Activated T-cell treated with anti-CD3 and anti-CD28 coated beads for 1 hour (primary cell): ENCODE results near the gene COL4A4.
"Not testable (repeated sequence)": the region's sequence is repeated elsewhere in the genome, so short reads cannot be mapped to it uniquely, and the experiment has no call there.

Experiments
- DNase-seq: peaks from one replicate; pipeline ENCODE4 v3.0.0-alpha.2; 2020; ENCODE audit warnings: low read depth

Gene COL4A4

DNA sequence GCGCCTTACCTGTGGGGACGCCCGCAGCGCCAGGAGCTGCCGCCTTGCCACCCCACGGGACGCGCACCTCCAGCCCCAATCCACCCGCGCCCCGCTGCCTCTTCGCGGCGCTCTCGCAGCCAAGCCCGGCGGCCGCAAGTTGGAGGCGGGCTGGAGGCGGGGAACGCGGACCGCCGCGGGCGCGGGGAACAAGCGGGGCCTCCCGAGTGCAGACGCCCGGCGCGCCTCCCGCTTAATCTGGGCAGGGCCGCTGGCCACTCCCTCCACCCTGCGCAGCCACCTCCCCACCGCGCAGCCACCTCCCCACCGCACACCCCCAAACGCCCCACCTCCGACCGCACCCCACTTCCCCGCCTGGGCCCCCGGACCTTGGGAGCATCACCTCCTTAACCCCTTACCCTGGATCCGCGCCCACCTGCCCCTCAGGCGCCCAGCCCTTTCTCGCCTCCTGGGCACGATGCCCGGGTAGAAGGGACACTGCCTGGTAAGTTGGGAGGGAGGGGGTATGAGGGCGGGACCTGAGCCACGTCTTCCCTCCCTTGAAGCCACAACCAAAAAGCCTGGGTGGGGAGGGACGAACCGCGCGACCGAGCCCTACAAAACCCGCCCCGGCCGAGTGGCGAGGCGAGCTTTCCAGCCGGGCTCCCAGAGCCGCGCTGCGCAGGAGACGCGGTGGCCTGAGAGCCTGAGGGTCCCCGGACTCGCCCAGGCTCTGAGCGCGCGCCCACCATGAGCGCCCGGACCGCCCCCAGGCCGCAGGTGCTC lies at the start of gene COL4A4, which contains the start of gene COL4A3:
Gene COL4A4 (minus strand): TSS at position 208 of the 765 bp plus-strand sequence. CDS start 16,722 bp downstream, outside the sequence.
Gene COL4A3 (plus strand): TSS at position 627 of the 765 bp plus-strand sequence. CDS start 103 bp downstream, at position 730.
- DNase-seq = no peak

DNA sequence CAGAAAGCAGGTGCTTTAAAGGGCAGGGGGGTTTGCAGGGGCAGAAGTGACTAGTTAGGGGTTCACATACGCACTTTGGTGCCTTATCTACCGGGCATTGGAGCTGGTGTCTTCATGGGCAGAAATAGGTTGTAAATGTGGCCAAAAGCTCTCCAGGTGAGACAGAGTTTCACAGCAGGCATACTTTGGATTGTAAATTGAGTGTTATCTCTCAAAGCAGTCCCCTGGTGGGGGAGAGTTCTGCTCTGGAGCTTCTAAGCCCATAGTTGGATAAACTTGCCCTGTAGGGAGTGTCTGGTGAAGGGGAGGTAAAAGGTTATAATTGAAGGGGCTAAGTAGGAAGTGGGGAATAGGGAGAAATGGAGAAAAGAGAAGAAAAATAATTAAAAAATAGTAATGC lies 43.6 kb upstream of the COL4A4 start:
- DNase-seq = no peak

DNA sequence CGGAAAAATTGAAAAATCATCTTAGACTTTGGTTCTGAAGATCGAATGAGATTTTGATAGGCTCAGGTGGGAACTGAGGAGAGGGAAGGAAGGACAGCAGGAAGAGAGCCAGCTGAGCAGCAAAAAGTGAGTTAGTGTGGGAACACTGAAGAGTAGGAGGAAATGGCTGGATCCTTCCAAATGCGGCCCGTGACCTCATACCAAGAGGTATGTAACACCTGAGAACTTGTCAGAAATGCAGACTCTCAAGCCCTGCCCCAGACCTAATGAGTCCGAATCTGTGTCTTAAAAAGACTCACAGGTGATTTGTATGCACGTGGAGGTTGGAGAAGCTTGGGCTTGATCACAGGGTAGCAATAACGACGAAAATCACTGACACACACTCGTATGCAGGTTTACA lies 42.4 kb upstream of the COL4A4 start:
- DNase-seq = no peak

DNA sequence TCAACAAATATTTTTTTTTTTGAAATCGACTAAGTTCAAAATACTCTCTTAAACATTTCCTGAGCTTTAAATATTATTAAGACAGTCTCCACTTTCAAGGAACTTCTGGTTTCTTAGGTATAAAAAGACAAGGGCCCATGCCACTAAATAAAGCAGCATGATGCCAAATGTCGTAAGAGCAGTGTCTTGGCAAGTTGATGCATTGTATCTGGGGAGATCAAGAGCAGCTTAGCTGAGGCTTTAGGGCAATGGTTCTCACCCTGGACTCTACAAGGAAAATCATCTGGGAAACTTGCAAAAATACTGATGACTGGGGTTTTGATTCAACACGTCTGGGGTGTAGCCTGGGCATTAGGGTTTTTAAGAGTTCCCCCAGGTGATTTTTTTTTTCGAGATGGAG lies 41.7 kb upstream of the COL4A4 start:
- DNase-seq = no peak

DNA sequence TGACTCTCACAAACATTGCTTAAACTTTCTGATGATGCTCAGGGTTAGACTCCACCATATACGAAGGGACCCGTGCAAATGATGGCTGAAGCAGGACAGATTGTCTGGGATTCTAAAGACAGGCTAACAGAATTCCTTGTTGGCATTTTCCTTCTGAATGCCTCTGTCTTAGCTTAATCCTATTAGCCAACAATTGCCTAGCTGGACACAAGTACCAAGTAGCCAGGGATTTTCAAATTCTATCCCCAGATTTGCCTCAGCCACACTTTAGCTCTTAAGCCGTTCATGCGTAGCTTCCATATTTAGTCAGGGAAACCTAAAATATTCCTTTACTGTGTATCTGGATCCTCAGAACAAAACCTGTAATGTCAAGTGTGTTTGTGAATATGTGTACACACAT lies 40.4 kb upstream of the COL4A4 start:
- DNase-seq = no peak

DNA sequence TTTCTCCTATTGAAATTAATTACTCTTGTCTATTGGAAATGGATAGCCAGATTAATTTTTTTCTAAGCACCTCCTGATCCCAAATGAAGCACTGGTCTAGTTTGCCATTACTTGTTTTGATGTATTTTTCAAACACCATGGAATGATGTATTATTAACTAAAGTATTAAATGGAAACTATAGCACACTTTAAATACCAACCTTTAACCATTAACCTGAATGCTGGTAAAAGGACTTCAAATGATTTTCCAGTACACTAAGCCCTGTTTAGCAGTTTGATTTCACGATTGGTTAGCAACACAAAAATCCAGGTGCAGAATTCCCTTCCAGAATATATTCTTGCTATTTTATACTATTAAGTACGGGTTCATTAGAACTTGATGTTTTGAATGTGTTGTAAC lies 37.8 kb upstream of the COL4A4 start:
- no peak for DNase-seq

DNA sequence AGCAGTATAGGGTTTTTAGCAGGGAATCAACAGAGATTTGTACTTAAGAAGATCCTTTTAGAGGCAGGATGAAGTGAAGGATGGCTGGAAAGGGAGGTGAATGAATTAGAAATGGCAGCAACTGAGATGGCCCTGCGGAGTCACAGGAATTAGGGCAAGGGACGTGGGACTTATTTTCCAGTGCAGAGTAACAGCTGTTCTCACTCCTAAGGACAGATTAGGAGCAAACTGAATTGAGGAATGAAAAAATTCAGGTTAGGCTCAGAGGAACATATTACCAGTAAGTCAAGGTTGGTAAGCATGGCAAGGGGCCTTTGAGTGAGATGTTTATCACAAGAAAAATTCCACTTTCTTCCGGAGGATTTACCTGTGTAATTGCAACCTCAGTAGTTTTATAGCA lies 34.9 kb upstream of the COL4A4 start:
- no peak for DNase-seq

DNA sequence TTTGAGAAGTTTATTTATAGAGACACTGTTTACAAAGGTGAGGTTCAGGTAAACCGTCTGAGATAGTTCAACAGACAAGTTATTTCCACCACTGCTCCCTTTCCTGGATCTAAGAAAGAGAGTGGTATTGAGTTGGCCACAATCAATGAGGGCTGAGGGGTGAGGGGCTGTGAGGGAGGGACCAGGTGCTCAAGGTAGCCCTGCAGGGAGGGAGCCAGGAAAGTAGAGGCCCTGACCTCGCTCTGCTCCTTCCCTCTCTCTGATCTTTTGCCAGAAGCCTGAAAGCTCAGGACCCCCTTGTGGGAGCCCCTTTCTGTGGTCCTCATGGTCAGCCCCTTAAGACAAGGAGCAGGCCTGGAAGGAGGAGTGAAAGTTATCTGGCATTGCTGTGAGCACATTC lies 30.2 kb upstream of the COL4A4 start:
- no peak for DNase-seq

DNA sequence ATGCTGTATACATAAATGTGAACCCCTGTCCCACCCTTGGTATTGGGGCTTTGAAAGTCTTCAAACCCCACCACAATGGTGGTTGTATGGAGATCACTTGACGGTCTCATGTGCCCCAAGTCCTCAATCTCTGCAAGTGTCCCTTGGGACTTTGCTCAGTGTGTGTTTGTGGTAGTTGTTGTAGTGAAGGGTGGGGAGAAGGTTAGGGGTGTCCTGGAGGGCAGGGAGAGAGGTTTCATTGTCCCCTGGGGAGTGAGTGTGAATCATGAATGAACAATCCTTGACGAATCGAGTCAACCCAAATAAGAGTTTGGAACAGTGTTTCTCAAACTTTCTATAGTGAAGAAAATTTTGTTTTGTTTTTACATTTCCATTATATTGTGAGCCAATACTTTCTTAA lies 28.5 kb upstream of the COL4A4 start:
- DNase-seq = no peak

DNA sequence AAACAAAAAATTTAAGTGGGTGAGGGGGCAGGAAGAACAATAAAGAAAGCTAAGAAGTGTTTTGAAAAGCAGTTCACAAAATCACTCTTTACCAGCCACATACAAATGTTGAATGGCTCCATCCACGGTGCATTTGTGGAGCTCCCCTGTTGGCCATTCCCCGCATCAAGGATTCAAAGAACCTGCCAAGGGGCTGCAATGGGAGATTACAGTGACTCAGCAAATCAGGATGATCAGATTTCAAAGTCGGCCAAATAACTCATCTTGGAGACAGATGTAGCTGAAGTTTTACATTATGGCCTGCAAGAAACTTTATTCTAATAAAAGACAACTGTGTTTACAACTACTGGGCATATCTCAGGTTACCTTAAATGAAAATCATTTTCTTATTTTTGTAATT lies 27.4 kb upstream of the COL4A4 start:
- no peak for DNase-seq

DNA sequence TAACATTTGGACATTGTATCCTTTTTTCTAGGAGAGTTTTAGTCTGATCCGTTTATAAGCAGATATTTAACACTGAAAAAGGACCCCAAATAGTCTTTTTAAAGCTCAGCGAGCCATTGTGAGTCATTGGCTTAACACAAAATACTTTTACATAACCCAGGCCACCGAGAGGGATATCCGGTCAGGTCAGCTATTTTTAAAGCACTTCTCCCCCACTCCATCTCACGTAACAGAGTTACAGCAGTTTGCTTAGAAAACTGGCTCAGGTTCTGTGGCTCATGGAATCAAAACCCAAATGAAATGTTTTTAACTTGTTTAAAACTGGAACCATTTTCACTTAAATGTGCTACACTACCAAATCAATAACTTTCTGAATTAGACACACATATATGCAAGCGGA lies 24.3 kb upstream of the COL4A4 start:
- DNase-seq = no peak

DNA sequence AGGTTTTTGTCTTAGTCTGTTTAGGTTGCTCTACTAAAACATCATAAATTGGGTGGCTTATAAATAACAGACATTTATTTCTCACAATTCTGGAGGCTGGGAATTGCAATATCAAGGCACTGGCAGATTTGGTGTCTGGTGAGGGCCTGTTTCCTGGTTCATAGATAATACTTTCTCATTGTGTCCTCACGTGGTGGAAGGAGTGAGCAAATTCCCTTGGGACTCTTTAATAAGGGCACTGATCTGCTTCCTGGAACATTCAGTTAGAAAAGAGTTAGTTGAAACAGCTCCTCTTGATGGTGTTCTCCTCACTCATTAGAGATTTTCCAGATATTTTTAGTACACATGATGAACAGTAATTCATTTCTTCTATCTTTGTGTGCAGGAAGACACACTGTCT lies 22.7 kb upstream of the COL4A4 start:
- DNase-seq = no peak

DNA sequence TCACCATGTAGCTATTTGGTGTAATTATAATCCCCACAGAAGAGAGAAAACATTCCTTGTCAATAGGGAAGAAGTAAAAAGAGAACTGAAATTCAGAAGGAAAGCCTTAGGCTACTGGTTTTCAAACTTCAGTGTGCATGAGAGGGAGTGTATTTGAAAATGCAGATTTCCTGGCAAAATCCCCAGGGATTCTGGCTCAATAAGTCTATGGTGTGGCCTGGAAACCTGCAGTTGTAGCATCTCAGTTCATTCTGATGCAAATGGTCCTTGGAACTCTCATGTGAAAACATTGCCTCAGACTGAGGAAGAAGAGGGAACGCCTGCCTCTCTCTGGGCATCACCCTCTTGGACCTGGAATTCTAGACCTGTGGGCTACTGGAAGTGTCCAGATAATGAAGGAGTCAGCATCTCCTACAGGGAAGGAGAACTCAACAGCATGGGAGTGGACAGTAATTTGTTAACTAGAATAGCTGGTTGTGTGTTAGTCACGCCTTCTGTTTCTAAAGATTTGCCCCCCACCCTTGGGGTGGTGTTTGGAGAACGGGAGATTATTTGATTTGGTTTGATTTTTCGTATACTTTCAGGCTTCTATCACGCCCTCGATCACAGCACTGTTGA lies 21.7 kb upstream of the COL4A4 start:
- DNase-seq = no peak

DNA sequence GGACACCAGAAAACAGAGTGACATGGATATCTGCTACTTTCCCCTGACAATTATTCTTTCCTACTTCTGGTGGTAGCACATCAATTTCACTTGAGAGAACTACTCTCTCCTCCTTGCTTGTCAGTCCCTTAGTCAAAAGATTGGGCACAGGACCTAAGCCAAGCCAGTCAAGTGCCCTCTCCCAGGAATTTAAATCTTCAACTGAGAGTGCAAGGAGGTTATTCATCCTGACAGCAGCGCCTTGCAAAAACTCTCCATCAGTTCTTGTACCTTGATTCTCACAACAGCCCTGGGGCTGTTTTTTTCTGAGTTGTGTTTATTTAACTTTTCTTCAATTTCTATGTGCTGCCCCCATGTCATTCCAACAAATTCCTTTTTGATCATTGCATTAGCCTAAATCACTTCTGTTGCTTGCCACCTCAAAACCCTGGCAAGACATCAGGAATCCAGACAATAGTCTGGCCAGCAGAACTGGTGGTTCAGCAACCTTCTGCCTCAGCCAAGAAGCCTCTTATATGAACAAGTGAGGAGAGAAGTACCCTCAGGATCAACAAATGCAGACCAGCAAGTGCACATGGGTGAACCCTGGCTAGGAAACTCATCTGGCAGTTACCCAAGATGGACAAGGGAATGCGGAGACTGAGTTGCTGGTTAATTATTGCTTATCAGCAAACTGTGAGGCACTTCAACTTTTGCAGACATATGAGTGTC lies 19.8 kb upstream of the COL4A4 start:
- no peak for DNase-seq

DNA sequence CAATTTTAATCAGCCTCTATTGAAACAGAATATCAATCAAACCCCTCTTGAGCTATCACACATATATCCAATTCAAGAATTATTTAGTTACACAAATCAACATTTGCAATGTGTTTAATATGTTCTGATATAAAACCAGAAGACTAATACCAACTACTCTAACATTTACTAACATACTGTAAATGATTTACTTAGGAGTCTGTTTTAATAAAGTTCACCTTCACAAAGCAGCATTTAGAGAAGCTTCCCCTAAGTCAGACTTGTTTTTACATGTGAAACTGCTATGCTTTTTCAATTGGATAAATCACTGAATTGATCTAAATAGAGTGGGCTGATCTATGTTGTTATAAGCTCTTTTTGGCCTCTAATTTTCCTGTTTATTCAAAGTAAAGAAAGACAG lies 18.8 kb upstream of the COL4A4 start:
- no peak for DNase-seq

DNA sequence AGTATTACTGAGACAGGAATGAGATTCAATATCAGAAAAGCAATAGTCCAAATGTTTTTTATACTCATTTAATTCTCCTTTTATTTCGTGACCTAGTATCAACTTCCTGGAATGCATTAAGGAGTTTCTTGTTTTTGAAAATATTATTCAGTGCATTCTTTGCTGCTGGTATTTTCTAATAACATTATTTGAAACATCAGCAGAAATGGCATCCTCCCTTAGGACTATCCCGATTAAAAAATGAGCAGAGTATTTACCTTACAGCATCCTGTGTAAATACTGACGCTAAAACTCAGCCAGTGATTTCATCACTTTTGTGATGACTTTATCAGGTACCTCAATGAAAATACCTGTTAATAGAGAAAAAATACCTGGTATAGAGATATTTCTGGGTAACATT lies 16.8 kb upstream of the COL4A4 start:
- DNase-seq = no peak

DNA sequence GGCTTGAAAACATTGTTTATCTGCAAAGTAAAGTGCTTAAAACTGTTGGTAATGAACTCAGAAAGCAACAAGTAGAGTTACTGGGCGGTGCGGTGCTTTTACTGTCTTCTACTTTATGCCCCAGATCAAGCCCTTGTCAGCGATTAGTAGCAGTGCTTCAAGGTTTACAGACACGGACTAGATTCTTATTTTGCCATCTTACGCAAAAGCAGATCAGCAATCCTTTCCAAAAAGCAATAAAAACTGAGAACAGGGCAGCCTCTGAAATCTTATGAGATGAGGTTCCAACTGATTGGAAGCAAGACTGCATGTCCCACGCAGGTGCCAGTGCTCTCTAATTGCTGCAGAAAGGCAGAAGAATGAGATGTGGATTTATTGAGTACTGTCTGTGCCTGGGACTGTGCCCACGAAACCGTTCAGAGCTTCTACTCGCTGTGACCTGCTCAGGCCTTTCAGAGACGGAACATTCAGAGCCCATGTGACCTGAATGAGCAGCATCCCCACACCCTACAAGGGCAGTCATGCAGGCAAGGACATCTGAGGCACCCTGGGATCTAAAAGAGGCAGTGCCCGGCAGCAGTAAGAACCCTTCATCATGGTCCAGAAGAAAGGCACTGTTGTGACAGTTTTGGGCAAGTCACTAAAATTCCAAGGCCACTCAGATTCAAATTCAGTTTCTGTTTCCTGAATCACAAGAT lies 16.1 kb upstream of the COL4A4 start:
- no peak for DNase-seq

DNA sequence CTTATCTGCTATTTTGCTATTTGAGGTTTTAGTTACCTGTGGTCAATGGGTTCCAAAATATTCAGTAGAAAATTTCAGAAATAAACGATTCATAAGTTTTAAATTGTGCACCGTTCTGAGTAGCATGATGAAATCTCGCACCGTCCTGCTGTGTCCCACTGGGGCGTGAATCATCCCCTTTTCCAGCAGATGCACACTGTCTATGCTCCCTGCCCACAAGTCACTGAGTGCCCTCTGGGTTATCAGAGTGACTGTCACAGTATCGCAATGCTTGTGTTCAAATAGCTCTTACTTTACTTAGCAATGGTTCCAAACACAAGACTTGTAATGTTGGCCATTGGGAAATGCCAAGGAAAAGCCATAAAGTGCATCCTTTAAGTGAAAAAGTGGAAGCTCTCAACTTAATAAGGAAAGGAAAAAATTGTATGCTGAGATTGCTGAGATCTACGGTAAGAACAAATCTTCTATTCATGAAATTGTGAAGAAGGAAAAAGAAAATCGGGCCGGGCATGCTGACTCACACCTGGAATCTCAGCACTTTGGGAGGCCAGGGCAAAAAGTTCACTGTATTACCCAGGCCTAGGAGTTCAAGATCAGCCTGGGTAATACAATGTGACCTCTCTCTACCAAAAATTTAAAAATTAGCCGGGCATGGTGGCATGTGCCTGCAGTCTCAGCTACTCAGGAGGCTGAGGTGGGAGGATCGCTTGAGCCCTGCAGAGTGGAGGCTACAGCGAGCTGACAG lies 13.8 kb upstream of the COL4A4 start:
- no peak for DNase-seq

DNA sequence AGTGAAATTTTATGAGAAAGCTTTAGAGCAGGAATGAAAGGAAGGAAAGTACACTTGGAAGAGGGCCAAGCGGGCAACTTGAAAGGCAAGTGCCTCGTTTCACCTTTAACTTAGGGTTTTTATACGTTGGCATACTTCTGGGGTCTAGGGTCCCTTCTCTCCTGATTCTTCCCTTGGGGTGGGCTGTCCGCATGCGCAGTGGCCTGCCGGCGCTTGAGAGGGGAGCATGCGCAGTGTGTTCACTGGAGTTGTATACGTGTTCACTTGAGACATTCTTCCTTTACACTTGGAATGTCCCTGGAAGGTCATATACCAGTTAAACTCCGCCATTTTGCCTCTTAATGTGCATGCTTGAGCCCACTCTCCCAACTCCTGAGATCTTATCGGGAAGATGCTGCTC lies 7.8 kb upstream of the COL4A4 start:
- not testable (repeated sequence) for DNase-seq

DNA sequence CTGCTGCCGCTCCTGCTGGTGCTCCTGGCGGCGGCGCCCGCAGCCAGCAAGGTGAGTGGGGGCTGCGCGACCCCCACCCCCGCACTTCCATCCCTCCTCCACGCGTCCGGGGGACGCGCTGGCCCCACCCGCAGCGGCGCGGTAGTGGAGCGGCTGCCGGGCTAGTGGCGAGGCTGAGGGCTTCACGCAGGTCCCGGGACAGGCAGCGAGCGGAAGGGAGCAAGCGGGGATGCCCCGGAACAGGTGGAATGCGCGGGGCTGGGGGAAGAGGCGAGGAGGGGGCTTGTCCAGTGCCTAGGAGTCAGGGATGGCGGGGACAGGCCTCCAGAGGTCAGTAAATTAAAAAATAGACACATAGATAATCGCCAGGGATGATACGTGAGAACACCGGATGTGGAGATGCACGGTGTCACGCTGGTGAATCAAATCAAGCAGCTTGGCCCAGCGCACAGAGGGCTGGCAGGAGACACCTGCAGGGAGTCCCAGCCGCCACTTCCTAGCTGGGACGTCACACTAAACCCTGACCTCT lies 822 bp upstream of the COL4A4 start:
- DNase-seq = no peak

DNA sequence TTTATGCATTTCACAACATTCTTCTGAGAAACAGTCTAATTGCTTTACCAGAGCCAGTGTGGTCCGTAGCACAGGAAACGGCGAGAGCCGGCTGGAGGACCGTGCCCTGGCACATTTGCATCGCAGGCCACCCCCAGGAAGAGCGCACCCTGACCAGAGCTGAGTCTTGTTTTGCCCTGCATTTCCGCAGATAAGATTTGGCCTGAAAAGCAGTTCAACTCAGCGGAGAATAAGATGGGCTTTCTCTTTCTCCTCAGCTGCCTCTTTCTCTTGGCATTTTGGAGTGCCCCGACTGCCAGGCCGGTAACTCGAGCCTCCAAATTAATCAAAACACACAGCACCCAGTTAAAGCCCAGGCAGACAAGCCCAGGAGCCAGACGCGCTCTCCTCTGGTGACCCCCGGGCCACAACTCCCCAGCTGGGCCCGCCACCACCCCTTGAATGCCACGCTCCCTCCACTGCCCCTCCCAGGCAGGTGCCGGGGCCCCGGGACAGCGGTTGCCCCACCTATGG lies 464 bp downstream of the COL4A4 start:
- DNase-seq = no peak
